B cell (primary cell): Measurements from ENCODE around the gene NCEH1.

Source experiments
- CTCF ChIP-seq: fragments of 200-600 bp; IDR thresholded peaks from one replicate; pipeline ENCODE4 v1.8.0; 2022; ENCODE audit warnings: antibody characterized with exemption, mild to moderate bottlenecking
- EZH2 ChIP-seq: IDR thresholded peaks from 2 replicates; pipeline ENCODE4 v1.6.1; 2012; ENCODE audit warnings: borderline replicate concordance, low read depth, mild to moderate bottlenecking, moderate library complexity, low read length; ENCODE audit not compliant: insufficient read depth, poor library complexity, severe bottlenecking

- TF ChIP-seq EZH2: no peak
- no peak for TF ChIP-seq CTCF
Measured at GRCh38 chr3:172701751-172702150, 9.1 kb downstream of the NCEH1 start.
